Measurements from ENCODE around the gene USP48. TPM values are rescaled to one million over a fixed set of nuclear protein-coding genes. Genes with fewer than 3 reads are reported as not detected.

Gene USP48
- total and polyA plus RNA-seq, 2 of the 13 experiments (the other 11 are each of a cell fraction or from before 2014, with no cell fraction given), result 30.4 to 30.7 TPM

- TF ChIP-seq E2F1 (CRISPR knock-in tag; IDR thresholded peaks at IDR 0.05) (no peak), ATRX (CRISPR knock-in tag; IDR thresholded peaks at IDR 0.05; ENCODE audit: borderline replicate concordance) (no peak), NFIC (IDR thresholded peaks at IDR 0.05; ENCODE audit: low read length) (no peak), HNF1B (CRISPR knock-in tag; IDR thresholded peaks at IDR 0.05) (no peak), TSC22D2 (CRISPR knock-in tag; IDR thresholded peaks at IDR 0.05; ENCODE audit: borderline replicate concordance) (no peak), ZNF451 (CRISPR knock-in tag; IDR thresholded peaks at IDR 0.05) (no peak), SOX13 (IDR thresholded peaks at IDR 0.05) (no peak), SOX13 (CRISPR knock-in tag; conservative IDR thresholded peaks at IDR 0.05 in 1 of 2, IDR thresholded peaks at IDR 0.05 in 1 of 2) (no peak), SMC3 (IDR thresholded peaks at IDR 0.05; ENCODE audit: low read length) (no peak), ZNF746 (CRISPR knock-in tag; IDR thresholded peaks at IDR 0.05) (no peak), ZC3H13 (CRISPR knock-in tag; IDR thresholded peaks at IDR 0.05) (no peak), CEBPG (CRISPR knock-in tag; IDR thresholded peaks at IDR 0.05) (0 out of 2 replicates have a peak, but pooled peaks have one; percentile 27), TOPORS (CRISPR knock-in tag; IDR thresholded peaks at IDR 0.05) (no peak), ZNF709 (CRISPR knock-in tag; IDR thresholded peaks at IDR 0.05) (no peak), ZNF180 (CRISPR knock-in tag; IDR thresholded peaks at IDR 0.05; ENCODE audit: borderline replicate concordance, low read depth) (no peak), PATZ1 (CRISPR knock-in tag; IDR thresholded peaks at IDR 0.05) (peak; percentile 37), TRAFD1 (CRISPR knock-in tag; IDR thresholded peaks at IDR 0.05; ENCODE audit: borderline replicate concordance) (no peak), MTA1 (CRISPR knock-in tag; IDR thresholded peaks at IDR 0.05; ENCODE audit: borderline replicate concordance) (no peak), XBP1 (CRISPR knock-in tag; IDR thresholded peaks at IDR 0.05) (no peak), CSRNP2 (CRISPR knock-in tag; conservative IDR thresholded peaks at IDR 0.05; ENCODE audit: low read depth) (no peak), TCF7 (IDR thresholded peaks at IDR 0.05; ENCODE audit: low read depth) (no peak), ZNF607 (CRISPR knock-in tag; IDR thresholded peaks at IDR 0.05; ENCODE audit: borderline replicate concordance) (no peak)
Measured at GRCh38 chr1:21706151-21706835, 76.7 kb downstream of the USP48 start (continued).
